ENCODE results near the gene JOSD2.

DNA sequence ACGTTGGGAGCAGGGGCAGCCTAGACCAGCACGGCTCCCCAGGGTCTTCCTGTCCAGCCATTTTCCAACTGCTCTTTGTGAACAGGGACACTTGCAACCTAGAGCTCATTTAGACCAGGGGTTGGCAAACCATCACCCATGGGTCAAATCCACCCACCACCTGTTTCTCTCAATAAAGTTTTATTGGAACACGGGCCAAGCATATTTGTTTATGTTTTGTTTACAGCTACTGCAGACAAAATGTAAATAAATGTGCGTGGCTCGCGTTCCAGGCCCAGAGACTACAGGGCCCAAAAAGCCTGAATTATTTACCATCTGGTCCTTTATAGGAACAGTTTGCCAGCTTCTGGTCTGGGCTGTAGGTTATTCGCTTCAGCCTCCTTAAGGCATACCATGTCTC lies 48.0 kb downstream of the JOSD2 start:
- TF ChIP-seq, protein P1, sequence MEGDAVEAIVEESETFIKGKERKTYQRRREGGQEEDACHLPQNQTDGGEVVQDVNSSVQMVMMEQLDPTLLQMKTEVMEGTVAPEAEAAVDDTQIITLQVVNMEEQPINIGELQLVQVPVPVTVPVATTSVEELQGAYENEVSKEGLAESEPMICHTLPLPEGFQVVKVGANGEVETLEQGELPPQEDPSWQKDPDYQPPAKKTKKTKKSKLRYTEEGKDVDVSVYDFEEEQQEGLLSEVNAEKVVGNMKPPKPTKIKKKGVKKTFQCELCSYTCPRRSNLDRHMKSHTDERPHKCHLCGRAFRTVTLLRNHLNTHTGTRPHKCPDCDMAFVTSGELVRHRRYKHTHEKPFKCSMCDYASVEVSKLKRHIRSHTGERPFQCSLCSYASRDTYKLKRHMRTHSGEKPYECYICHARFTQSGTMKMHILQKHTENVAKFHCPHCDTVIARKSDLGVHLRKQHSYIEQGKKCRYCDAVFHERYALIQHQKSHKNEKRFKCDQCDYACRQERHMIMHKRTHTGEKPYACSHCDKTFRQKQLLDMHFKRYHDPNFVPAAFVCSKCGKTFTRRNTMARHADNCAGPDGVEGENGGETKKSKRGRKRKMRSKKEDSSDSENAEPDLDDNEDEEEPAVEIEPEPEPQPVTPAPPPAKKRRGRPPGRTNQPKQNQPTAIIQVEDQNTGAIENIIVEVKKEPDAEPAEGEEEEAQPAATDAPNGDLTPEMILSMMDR (IDR thresholded peaks at IDR 0.05) = no peak
- no peak for TF ChIP-seq ZFX (IDR thresholded peaks at IDR 0.05; ENCODE audit: borderline replicate concordance)

All from 22Rv1 (cell line).